Keratinocyte (primary cell): Measurements from ENCODE around the gene PLXNA2. TPM values are rescaled to one million over a fixed set of nuclear protein-coding genes. Genes with fewer than 3 reads are reported as not detected.

Experiments used
- DNase-seq: peaks from one replicate; pipeline ENCODE4 v3.0.0-alpha.2; 2011; ENCODE audit warnings: low read depth, missing footprints, low spot score
- FAIRE-seq: peaks from 2 replicates; lab custom pipeline; 2011; peaks lifted over from hg19 to GRCh38; lab: Jason Lieb, UNC
- H2AFZ ChIP-seq: 2 replicates; pipeline ENCODE4 v1.6.0; 2012; ENCODE audit warnings: low read length, control low read depth, inconsistent platforms; ENCODE audit not compliant: control insufficient read depth
- H3K27ac ChIP-seq: 2 replicates; pipeline ENCODE4 v1.5.1; 2011; ENCODE audit warnings: low read length; ENCODE audit not compliant: control insufficient read depth, insufficient read depth
- H3K27me3 ChIP-seq: 3 replicates; pipeline ENCODE4 v1.6.0; 2011; ENCODE audit warnings: low read length; ENCODE audit not compliant: control insufficient read depth, insufficient read depth; ENCODE audit errors: extremely low read depth
- H3K36me3 ChIP-seq, 2 experiments: 2 replicates in 1 of 2; 3 replicates in 1 of 2; pipeline ENCODE4 v1.5.1; 2011; ENCODE audit warnings: low read length in 2 of 2, mild to moderate bottlenecking in 1 of 2; ENCODE audit not compliant: control insufficient read depth in 2 of 2, insufficient read depth in 2 of 2; ENCODE audit errors: extremely low read depth in 1 of 2
- H3K4me1 ChIP-seq: 3 replicates; pipeline ENCODE4 v1.5.1; 2011; ENCODE audit warnings: low read length; ENCODE audit not compliant: control insufficient read depth, insufficient read depth; ENCODE audit errors: extremely low read depth
- H3K4me2 ChIP-seq: 3 replicates; pipeline ENCODE4 v1.6.0; 2011; ENCODE audit warnings: low read depth, low read length; ENCODE audit not compliant: control insufficient read depth, insufficient read depth; ENCODE audit errors: extremely low read depth
- H3K4me3 ChIP-seq, 3 experiments: fragments of 200-600 bp in 1 of 3; sonication (generic) in 1 of 3; 2 replicates in 2 of 3; 3 replicates in 1 of 3; pipeline ENCODE4 v1.5.1; 2011 to 2016; ENCODE audit warnings: low read length in 3 of 3, mild to moderate bottlenecking in 3 of 3, control low read depth in 2 of 3, inconsistent platforms in 1 of 3, low read depth in 1 of 3, mixed read lengths in 1 of 3, mixed run types in 1 of 3, moderate library complexity in 1 of 3; ENCODE audit not compliant: control insufficient read depth in 2 of 3, insufficient read depth in 2 of 3; ENCODE audit errors: extremely low read depth in 1 of 3
- H3K79me2 ChIP-seq: 2 replicates; pipeline ENCODE4 v1.6.0; 2012; ENCODE audit warnings: low read length; ENCODE audit not compliant: control insufficient read depth, insufficient read depth
- H3K9ac ChIP-seq: 3 replicates; pipeline ENCODE4 v1.6.0; 2011; ENCODE audit warnings: low read length; ENCODE audit not compliant: control insufficient read depth, insufficient read depth; ENCODE audit errors: extremely low read depth
- H3K9me1 ChIP-seq: 3 replicates; pipeline ENCODE4 v1.6.0; 2011; ENCODE audit warnings: low read length; ENCODE audit not compliant: control insufficient read depth, insufficient read depth; ENCODE audit errors: extremely low read depth
- H3K9me3 ChIP-seq: 2 replicates; pipeline ENCODE4 v1.5.1; 2012; ENCODE audit warnings: low read depth, low read length; ENCODE audit not compliant: control insufficient read depth
- H4K20me1 ChIP-seq: 3 replicates; pipeline ENCODE4 v1.6.0; 2011; ENCODE audit warnings: low read length; ENCODE audit not compliant: control insufficient read depth, insufficient read depth; ENCODE audit errors: extremely low read depth
- EZH2 ChIP-seq: IDR thresholded peaks from one replicate; pipeline ENCODE4 v1.6.1; 2012; ENCODE audit warnings: inconsistent platforms, mild to moderate bottlenecking, low read length, moderate library complexity
- dilution Hi-C: fragments of 300-500 bp; cut with MboI; formaldehyde crosslinking; loops from one replicate; pipeline ENCODE4 v1.7.0; 2020; ENCODE audit warnings: low sequenced_read_pairs; ENCODE audit not compliant: extremely low pct_ligation_motif_present
- polyA plus RNA-seq, 5 experiments: library from polyadenylated mRNA; depleted of rRNA in 3 of 5; stranded (reverse) in 3 of 5; stranded (forward) in 1 of 5; unstranded in 1 of 5; fragments of >200 nt; gene quantifications; 1 replicate in 1 of 5; 2 replicates in 3 of 5; 3 replicates in 1 of 5; pipeline versions ENCODE4 v1.2.1 to v1.2.3, GENCODE V29; 2011 to 2012; ENCODE audit warnings: missing spikeins in 2 of 5, low read depth in 1 of 5, low replicate concordance in 1 of 5
- TF ChIP-seq, protein P1 (sequence below), 3 experiments: IDR thresholded peaks in 1 of 3; conservative IDR thresholded peaks in 1 of 3; optimal IDR thresholded peaks in 1 of 3; 2 replicates in 2 of 3; 3 replicates in 1 of 3; pipeline versions ENCODE3 to v1.5.1; 2011; ENCODE audit warnings: low read length in 3 of 3, mild to moderate bottlenecking in 3 of 3, moderate library complexity in 2 of 3, control low read depth in 1 of 3, inconsistent platforms in 1 of 3; ENCODE audit not compliant: insufficient read depth in 2 of 3; ENCODE audit errors: extremely low read depth in 1 of 3

Gene PLXNA2
- polyA plus RNA-seq, 1 donor (not counting 4 experiments of a cell fraction or from before 2014, with no cell fraction given): 6.7 TPM

DNA sequence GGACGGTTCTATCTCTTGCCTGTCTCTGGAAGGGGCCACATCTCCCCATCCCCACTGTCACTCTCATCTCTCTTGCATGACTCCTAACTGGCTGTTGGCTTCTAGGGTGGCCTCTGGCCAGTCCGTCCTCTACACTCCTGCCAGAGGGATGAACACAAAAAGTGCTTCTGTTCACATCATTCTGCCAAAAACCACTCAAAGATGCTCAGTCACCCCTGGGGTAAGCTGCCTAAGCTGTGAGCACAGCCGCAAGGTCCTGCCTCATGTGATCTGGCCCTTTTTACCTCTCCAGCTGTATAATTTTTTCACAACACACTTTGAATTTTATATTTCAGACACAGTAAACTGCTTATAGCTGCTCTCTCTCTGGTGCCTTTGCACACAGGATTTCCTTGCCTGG is 235.7 kb downstream of the PLXNA2 start:
- no peaks in the 10 kb centered on the region for H3K36me3 ChIP-seq
- no peaks in the 10 kb centered on the region for H4K20me1 ChIP-seq
- no peaks in the 10 kb centered on the region for H3K27me3 ChIP-seq
- DNase-seq (no peak), FAIRE-seq (no peak)
- H3K27ac ChIP-seq: no peak overlapping the region
- no peak overlapping the region for H2AFZ ChIP-seq
- H3K9me1 ChIP-seq: no peaks in the 10 kb centered on the region
- no peaks in the 10 kb centered on the region for H3K4me1 ChIP-seq
- no peaks in the 10 kb centered on the region for H3K9me3 ChIP-seq
- H3K4me3 ChIP-seq: no peak overlapping the region
- H3K79me2 ChIP-seq: no peaks in the 10 kb centered on the region
- dilution Hi-C loops: no loop called here
- TF ChIP-seq, protein P1, sequence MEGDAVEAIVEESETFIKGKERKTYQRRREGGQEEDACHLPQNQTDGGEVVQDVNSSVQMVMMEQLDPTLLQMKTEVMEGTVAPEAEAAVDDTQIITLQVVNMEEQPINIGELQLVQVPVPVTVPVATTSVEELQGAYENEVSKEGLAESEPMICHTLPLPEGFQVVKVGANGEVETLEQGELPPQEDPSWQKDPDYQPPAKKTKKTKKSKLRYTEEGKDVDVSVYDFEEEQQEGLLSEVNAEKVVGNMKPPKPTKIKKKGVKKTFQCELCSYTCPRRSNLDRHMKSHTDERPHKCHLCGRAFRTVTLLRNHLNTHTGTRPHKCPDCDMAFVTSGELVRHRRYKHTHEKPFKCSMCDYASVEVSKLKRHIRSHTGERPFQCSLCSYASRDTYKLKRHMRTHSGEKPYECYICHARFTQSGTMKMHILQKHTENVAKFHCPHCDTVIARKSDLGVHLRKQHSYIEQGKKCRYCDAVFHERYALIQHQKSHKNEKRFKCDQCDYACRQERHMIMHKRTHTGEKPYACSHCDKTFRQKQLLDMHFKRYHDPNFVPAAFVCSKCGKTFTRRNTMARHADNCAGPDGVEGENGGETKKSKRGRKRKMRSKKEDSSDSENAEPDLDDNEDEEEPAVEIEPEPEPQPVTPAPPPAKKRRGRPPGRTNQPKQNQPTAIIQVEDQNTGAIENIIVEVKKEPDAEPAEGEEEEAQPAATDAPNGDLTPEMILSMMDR (optimal IDR thresholded peaks at IDR 0.05 in 1 of 3, IDR thresholded peaks at IDR 0.05 in 1 of 3, conservative IDR thresholded peaks at IDR 0.05 in 1 of 3; ENCODE audit: extremely low read depth in 1 of 3, insufficient read depth in 2 of 3, low read length in 3 of 3): no peak
- TF ChIP-seq EZH2: no peak
- no peak overlapping the region for H3K4me2 ChIP-seq
- H3K9ac ChIP-seq: no peak overlapping the region

DNA sequence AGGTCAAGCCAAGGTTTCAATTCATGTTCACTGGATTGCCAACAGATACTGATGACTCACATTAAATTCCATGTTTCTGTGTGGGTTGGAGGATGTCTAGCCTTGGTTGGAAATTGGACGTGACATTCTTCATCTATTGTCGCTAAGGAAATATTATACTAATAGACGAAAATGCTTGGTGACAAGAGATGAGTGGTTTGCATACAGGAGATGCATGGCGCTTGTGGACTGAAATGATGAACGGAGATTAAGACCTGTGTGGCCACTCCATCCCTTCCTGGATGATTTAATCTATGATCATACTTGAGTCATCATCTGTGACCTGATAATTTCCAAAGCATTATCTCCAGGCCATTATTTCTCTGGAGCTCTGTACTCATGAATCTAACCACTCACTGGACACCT is 236.2 kb downstream of the PLXNA2 start:
- H3K27ac ChIP-seq: no peak overlapping the region
- H3K9ac ChIP-seq: no peak overlapping the region
- no peaks in the 10 kb centered on the region for H3K36me3 ChIP-seq
- FAIRE-seq (peak; percentile 43), DNase-seq (no peak)
- no peak overlapping the region for H2AFZ ChIP-seq
- no peaks in the 10 kb centered on the region for H3K9me3 ChIP-seq
- no peaks in the 10 kb centered on the region for H3K4me1 ChIP-seq
- H3K79me2 ChIP-seq: no peaks in the 10 kb centered on the region
- TF ChIP-seq, protein P1 (optimal IDR thresholded peaks at IDR 0.05 in 1 of 3, IDR thresholded peaks at IDR 0.05 in 1 of 3, conservative IDR thresholded peaks at IDR 0.05 in 1 of 3; ENCODE audit: extremely low read depth in 1 of 3, insufficient read depth in 2 of 3, low read length in 3 of 3): no peak
- TF ChIP-seq EZH2: no peak
- dilution Hi-C loops: no loop called here
- H4K20me1 ChIP-seq: no peaks in the 10 kb centered on the region
- H3K27me3 ChIP-seq: no peaks in the 10 kb centered on the region
- no peak overlapping the region for H3K4me2 ChIP-seq
- H3K9me1 ChIP-seq: no peaks in the 10 kb centered on the region
- H3K4me3 ChIP-seq: no peak overlapping the region
